Measurements from ENCODE around the gene MKNK1. TPM values are rescaled to one million over a fixed set of nuclear protein-coding genes. Genes with fewer than 3 reads are reported as not detected.

The MKNK1 gene
- total RNA-seq, 1 experiment from 2014 or later: 18.6 TPM

DNA sequence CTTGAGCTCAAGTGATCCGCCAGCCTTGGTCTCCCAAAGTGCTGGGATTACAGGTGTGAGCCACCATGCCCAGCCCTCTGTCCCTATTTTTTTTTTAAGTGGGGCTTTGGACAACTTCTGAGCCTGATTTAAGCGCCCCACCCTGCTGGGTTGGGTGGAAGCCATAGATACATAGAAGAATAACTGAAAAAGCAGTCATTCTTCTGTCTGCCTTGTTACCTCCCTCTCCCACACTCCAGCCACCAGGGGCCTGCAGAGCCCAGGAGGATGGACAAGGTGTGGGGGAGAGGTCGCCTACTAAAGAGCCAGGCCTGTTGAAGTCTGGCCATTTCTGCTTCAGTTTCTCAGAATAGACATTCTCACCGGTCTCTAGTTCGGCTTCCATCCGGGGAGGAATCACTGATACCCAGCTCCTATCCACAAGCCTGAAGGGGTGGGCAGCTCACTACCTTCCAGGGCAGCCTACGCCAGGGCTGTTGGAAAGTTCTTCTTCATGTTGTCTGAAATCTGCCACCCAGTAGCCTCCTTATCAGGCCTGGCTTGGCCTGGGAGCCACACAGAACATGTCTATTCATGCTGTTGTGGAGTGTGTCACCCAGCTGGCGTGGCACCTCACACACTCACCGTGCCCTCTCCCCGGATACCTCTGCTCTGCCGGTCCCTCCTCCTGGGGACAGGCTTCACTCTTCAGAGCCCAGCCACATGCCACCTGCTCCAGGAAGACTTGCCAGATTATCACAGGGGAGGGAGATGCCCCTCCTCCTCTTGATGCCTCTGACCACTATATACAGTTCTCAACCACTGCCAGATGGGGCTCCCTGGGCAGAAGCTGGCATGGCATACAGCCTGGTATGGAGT, 80.3 kb downstream of the MKNK1 start:
- H3K4me3 Mint-ChIP-seq: no peak overlapping the region
- no peaks in the 10 kb centered on the region for H3K36me3 Mint-ChIP-seq
- ATAC-seq (no peak), DNase-seq (ENCODE audit: low spot score) (no peak)
- H3K4me1 Mint-ChIP-seq: peaks cover 71% of the 10 kb centered on the region
- TF ChIP-seq CBFB (CRISPR knock-in tag; IDR thresholded peaks at IDR 0.05; ENCODE audit: low read depth) (no peak), ESRRA (CRISPR knock-in tag; IDR thresholded peaks at IDR 0.05; ENCODE audit: borderline replicate concordance) (no peak), ATF1 (CRISPR knock-in tag; IDR thresholded peaks at IDR 0.05) (no peak), ZNF416 (CRISPR knock-in tag; IDR thresholded peaks at IDR 0.05) (no peak)
- TF ChIP-seq, protein P1, sequence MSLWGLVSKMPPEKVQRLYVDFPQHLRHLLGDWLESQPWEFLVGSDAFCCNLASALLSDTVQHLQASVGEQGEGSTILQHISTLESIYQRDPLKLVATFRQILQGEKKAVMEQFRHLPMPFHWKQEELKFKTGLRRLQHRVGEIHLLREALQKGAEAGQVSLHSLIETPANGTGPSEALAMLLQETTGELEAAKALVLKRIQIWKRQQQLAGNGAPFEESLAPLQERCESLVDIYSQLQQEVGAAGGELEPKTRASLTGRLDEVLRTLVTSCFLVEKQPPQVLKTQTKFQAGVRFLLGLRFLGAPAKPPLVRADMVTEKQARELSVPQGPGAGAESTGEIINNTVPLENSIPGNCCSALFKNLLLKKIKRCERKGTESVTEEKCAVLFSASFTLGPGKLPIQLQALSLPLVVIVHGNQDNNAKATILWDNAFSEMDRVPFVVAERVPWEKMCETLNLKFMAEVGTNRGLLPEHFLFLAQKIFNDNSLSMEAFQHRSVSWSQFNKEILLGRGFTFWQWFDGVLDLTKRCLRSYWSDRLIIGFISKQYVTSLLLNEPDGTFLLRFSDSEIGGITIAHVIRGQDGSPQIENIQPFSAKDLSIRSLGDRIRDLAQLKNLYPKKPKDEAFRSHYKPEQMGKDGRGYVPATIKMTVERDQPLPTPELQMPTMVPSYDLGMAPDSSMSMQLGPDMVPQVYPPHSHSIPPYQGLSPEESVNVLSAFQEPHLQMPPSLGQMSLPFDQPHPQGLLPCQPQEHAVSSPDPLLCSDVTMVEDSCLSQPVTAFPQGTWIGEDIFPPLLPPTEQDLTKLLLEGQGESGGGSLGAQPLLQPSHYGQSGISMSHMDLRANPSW (CRISPR knock-in tag; conservative IDR thresholded peaks at IDR 0.05; ENCODE audit: low read depth): no peak
- CTCF ChIA-PET: interaction anchor here (1.0 to 4.2 kb wide), 7 partner anchors 9 to 117 kb away, joined by 3 to 31 read pairs (median 10); no protein-coding TSS in a partner anchor
- H3K9me3 Mint-ChIP-seq: no peaks in the 10 kb centered on the region
- POLR2A ChIA-PET: no interaction called here
- no peak overlapping the region for H3K27ac Mint-ChIP-seq
- H3K27me3 Mint-ChIP-seq (ENCODE audit: low read depth): peaks cover 68% of the 10 kb centered on the region

DNA sequence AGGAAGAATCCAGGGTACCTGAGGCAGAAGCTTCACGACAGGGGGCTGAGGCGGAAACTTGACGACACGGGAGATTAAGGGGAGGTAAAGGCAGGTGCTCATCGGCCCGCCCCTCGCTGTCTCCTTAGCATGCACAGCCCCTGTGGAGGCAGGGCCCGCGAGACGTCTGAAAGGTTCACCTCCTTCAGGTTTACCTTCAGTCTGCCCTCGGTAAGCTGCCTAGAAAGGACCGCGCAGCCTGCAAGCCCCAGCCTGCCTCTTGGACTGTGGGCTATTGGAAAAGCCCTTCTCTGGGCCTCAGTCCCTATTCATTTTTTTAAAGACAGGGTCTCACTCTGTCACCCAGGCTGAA, 81.1 kb downstream of the MKNK1 start:
- ChIA-PET POLR2A (no interaction called here), CTCF (interaction anchor here (1.3 to 4.2 kb wide), 8 partner anchors 10 to 116 kb away, joined by 3 to 31 read pairs (median 8); partner anchors contain the start of gene MKNK1)
- TF ChIP-seq ZNF263 (CRISPR knock-in tag; IDR thresholded peaks at IDR 0.05; ENCODE audit: low read depth): no peak
- TF ChIP-seq ATF1 (CRISPR knock-in tag; IDR thresholded peaks at IDR 0.05): no peak
- TF ChIP-seq GRHL2 (CRISPR knock-in tag; IDR thresholded peaks at IDR 0.05; ENCODE audit: insufficient replicate concordance, severe bottlenecking): no peak
- TF ChIP-seq ZNF423 (CRISPR knock-in tag; IDR thresholded peaks at IDR 0.05): no peak
- no peak for TF ChIP-seq EMX1 (CRISPR knock-in tag; IDR thresholded peaks at IDR 0.05)
- no peak for TF ChIP-seq KAT7 (CRISPR knock-in tag; IDR thresholded peaks at IDR 0.05; ENCODE audit: borderline replicate concordance)
- no peak for TF ChIP-seq ZNF121 (CRISPR knock-in tag; IDR thresholded peaks at IDR 0.05)
- TF ChIP-seq TEAD1 (CRISPR knock-in tag; IDR thresholded peaks at IDR 0.05): no peak
- Mint-ChIP-seq H3K4me3 (no peak overlapping the region), H3K27me3 (ENCODE audit: low read depth) (peaks cover 67% of the 10 kb centered on the region), H3K27ac (no peak overlapping the region), H3K9me3 (no peaks in the 10 kb centered on the region), H3K4me1 (peaks cover 71% of the 10 kb centered on the region), H3K36me3 (no peaks in the 10 kb centered on the region)
- ATAC-seq: no peak
- no peak for DNase-seq (ENCODE audit: low spot score)

DNA sequence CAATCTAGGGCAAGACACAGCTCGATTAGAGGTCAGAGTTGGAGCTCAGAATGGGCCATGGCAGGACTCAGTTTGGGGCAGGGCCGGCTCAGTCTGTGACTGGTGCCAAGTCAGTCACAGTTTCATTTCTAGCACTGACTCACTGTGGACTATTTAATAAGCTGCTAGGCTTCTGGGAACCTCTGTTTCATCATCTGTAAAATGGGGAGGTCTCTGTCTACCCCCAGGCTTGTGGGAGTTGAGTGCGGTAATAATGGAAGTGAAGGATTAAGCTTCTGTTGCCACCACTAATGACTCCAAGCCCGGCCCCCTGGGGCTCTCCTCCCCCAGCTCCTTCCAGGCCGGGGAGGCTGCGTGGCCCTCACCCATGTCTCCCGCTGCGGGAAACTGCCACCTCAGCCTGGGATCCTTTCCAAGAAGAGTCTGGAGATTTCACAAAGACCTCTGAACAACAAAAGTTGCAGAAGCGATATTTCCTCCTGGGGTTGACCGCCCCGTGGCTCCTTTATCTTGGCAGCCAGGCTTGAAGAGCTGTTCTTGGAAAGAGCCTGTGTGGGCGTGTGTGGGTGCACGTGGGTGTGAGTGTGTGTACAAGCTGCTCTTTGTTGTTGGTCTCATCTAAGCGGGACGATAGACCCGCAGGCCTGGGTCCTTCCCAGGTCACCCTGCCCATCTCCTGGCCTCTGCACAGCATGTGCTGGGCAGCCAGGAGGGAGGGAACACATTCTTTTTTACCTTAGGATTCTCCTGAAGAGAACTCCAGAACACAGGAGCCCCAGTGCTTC, 81.7 kb downstream of the MKNK1 start:
- peaks cover 64% of the 10 kb centered on the region for H3K27me3 Mint-ChIP-seq (ENCODE audit: low read depth)
- DNase-seq (ENCODE audit: low spot score) (no peak), ATAC-seq (no peak)
- H3K4me1 Mint-ChIP-seq: peaks cover 71% of the 10 kb centered on the region
- H3K27ac Mint-ChIP-seq: no peak overlapping the region
- no peak for TF ChIP-seq TCF7 (CRISPR knock-in tag; IDR thresholded peaks at IDR 0.05; ENCODE audit: low read depth)
- TF ChIP-seq, protein P2, sequence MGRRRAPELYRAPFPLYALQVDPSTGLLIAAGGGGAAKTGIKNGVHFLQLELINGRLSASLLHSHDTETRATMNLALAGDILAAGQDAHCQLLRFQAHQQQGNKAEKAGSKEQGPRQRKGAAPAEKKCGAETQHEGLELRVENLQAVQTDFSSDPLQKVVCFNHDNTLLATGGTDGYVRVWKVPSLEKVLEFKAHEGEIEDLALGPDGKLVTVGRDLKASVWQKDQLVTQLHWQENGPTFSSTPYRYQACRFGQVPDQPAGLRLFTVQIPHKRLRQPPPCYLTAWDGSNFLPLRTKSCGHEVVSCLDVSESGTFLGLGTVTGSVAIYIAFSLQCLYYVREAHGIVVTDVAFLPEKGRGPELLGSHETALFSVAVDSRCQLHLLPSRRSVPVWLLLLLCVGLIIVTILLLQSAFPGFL (CRISPR knock-in tag; IDR thresholded peaks at IDR 0.05; ENCODE audit: borderline replicate concordance): no peak
- no peak for TF ChIP-seq EMX1 (CRISPR knock-in tag; IDR thresholded peaks at IDR 0.05)
- no peak for TF ChIP-seq KAT7 (CRISPR knock-in tag; IDR thresholded peaks at IDR 0.05; ENCODE audit: borderline replicate concordance)
- no peak for TF ChIP-seq CREB1 (CRISPR knock-in tag; IDR thresholded peaks at IDR 0.05)
- TF ChIP-seq CBFB (CRISPR knock-in tag; IDR thresholded peaks at IDR 0.05; ENCODE audit: low read depth): no peak
- TF ChIP-seq GRHL2 (CRISPR knock-in tag; IDR thresholded peaks at IDR 0.05; ENCODE audit: insufficient replicate concordance, severe bottlenecking): no peak
- no peak for TF ChIP-seq NFYB (CRISPR knock-in tag; conservative IDR thresholded peaks at IDR 0.05; ENCODE audit: low read depth)
- TF ChIP-seq NR2C2 (CRISPR knock-in tag; IDR thresholded peaks at IDR 0.05): no peak
- no peak for TF ChIP-seq MXD4 (CRISPR knock-in tag; IDR thresholded peaks at IDR 0.05; ENCODE audit: borderline replicate concordance)
- TF ChIP-seq IRF2 (CRISPR knock-in tag; IDR thresholded peaks at IDR 0.05; ENCODE audit: borderline replicate concordance, low read depth): no peak
- TF ChIP-seq, protein P3, sequence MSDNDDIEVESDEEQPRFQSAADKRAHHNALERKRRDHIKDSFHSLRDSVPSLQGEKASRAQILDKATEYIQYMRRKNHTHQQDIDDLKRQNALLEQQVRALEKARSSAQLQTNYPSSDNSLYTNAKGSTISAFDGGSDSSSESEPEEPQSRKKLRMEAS (CRISPR knock-in tag; IDR thresholded peaks at IDR 0.05): no peak
- no peak for TF ChIP-seq GTF2I (CRISPR knock-in tag; conservative IDR thresholded peaks at IDR 0.05)
- H3K9me3 Mint-ChIP-seq: no peaks in the 10 kb centered on the region
- no peaks in the 10 kb centered on the region for H3K36me3 Mint-ChIP-seq
- no peak overlapping the region for H3K4me3 Mint-ChIP-seq
- ChIA-PET POLR2A (no interaction called here), CTCF (interaction anchor here (0.9 to 4.2 kb wide), 11 partner anchors 11 to 116 kb away, joined by 3 to 31 read pairs (median 5); partner anchors contain the start of gene MKNK1)
